ENCODE results near the gene CARMIL3.

Gene CARMIL3

DNA sequence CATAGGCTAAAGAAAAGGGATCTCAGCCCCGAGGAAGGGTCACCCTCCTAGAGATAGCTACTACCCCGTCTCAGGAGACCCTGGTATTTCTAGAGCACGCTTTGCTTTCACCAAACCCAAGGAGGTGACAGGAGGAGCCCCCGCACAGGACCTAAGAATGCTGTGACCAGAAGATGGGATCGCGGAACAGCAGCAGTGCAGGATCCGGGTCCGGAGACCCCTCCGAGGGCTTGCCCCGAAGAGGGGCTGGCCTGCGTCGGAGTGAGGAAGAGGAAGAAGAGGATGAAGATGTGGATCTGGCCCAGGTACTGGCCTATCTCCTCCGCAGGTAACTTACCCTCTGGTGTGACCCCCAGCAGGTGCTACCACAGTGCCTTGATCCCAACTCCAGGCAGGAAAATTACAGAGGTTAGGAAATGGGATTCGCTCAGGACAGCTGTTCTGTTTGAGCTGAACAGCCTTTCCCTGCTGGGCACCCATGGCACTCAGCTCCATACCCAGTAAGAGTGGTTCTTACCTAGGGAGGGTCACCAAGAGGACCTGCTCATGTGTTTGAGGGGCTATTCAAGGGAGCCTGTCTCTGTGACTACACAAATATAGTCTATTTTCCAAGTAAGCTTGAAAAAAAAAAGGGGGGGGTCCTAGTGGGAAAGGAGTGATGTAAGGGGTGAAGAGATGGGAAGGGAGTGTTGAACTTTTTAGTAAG, 63.8 kb downstream of the CARMIL3 start:
- no peak for DNase-seq (ENCODE audit: low spot score)

DNA sequence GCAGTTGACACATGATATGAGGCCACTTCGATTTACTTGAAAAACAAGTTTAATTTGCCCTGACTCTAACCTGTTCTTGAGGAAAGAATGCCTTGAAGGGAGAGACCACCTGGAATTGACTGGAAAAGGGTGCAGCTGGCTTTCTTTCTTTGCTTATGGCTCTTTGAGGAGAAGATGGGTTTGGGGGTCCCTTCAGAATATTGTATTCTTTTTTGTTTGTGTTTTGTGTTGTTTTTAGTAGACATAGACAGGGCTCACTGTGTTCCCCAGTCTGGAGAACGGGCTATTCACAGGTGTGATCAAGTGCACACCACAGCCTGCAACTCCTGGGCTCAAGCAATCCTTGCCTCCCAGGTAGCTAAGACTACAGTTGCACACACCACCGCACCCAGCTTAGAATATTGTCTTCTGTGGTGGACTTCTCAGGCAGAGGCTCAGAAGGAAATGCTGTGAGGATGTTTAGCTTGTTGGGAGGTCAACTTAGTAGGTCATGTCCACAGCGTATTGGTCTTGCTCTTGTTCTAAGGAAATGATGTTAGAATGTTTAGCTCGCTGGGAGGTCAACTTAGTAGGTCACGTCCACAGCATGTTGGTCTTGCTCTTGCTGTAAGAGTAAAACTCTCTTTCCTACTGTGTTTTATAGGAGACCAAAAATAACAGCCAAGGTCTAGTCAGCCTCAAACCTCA, 64.5 kb downstream of the CARMIL3 start:
- DNase-seq (ENCODE audit: low spot score): no peak

DNA sequence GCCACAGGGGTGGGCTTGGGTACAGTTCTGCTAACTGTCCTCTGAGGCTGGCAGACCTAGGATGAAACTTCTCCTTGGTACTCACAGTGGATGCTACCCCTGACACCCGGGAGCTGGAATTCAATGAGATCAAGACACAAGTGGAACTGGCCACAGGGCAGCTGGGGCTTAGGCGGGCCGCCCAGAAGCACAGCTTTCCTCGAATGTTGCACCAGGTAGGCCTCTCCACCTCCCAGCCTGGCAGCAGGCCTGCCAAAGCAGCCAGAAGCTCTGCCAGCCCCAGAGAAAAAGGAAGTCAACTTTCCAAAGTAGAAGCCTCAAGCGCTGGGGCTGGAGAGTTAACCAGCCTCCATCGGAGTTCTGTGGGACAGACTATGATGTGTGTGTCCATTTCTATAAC, 65.4 kb downstream of the CARMIL3 start:
- DNase-seq (ENCODE audit: low spot score): no peak

Data from ecto neural progenitor cell (in vitro differentiated cells).